HG03025 (cell line): ENCODE results near the gene CACNA1A.
"Not testable (repeated sequence)": the region's sequence is repeated elsewhere in the genome, so short reads cannot be mapped to it uniquely, and the experiment has no call there.

Experiments
- ATAC-seq: cut with Tn5 transposase; IDR thresholded peaks from one replicate; pipeline ENCODE4 v1.9.1; 2021; ENCODE audit warnings: mild to moderate bottlenecking, moderate library complexity; ENCODE audit not compliant: unreplicated experiment, low FRiP score

The CACNA1A gene

DNA sequence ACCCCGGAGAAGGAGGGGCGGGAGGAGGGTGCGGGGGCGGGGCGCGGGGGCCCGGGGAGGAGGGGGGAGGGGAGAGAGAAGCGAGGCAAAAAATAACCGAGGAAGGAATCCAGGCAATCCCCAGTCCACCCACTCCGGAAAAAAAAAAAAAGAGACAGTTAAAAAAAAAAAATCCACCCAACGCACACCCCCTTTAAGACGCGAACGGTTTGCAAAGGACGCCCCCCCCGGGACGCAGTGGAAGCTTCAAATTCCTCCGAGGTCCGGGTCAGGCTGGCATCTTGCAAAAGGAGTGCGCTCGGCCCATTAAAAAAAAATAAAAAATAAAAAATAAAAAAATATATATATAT lies at the start of gene CACNA1A:
CACNA1A (minus strand) TSS at position 9 of the 350 bp plus-strand sequence. CDS start 255 bp downstream, outside the sequence.
- ATAC-seq = no peak

DNA sequence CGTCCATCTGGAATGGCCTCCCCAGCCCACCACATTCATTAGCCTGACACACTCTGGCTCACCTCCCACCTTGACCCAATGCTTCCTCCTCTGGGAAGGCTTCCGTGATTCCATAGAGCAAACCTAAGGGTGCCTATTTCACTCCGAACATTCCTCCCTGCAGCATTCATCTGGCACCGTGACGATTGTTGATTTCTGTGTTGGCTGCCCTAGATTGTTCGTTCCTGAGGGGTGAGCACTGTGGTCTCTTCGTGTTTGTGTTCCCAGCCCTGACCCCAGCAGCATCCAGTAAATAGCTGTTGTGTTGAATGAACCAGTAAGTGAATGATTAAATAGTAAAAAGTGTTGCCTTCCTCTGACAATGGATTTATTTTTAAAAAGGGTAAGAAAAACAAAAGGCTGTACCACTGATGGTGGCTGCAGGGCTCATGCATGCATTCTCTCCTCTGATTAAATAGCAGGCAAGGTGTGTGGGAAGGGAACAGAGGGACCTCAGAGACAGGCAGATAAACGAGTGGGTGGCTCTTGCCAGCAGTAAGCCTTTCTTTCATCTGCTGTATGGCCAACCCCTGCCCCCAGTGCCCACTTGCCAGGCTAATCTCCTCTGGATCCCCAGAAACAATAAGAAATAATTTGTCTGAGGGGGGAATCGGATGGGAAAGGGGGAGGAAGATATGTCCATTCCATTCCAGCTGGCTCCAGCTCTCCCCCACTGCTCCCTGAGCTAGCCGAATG lies 48.4 kb upstream of the CACNA1A start:
- no peak for ATAC-seq

DNA sequence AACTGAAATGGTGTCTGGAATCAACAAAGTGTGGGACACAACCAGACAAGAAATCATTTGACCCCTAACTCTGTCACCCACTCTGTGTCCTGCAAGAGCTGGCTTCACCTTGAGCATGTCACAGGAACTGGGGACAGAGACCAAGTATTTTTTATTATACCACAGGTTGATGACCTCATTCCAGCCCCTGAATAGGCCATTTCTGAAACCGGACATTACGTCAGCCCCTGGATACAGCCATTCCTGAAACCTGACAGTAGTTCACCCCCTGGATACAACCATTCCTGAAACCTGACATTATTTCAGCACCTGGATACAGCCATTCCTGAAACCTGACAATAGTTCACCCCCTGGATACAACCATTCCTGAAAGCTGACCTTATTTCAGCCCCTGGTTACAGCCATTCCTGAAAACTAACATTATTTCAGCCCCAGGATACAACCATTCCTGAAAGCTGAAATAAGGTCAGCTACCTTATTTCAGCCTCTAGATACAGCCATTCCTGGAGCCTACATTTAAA lies 47.7 kb upstream of the CACNA1A start:
- no peak for ATAC-seq

DNA sequence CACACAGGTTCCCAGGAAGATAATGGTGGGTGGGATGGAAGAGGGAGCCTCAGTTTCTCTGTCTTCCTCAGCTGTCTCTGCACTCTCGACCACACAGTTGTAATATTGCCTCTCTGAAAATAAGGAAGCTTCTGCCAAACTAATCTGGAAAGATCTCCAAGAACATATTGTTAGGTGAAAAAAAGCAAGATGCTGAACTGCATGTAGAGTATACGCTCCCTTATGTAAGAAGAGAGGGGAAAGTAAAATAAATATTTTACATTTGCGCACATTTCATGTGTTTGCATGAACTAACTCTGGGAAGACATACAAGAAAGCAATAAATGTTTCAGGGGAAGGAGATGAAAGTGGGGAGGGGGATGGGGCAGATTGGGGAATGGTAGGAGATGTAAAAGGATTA lies 41.9 kb upstream of the CACNA1A start:
- ATAC-seq = no peak

DNA sequence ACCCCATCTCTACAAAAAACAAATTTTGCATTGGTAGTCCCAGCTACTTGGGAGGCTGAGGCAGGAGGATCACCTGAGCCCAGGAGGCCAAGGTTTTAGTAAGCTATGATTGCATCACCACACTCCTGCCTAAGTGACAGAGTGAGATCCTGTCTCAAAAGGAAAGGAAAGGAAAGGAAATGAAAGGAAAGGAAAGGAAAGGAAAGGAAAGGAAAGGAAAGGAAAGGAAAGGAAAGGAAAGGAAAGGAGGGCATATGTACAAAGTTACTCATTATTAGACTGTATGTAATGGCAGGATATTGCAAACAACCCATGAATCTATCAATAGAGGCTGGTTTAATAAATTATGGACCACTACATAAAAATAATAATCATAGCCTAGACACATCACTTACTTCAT lies 40.8 kb upstream of the CACNA1A start:
- ATAC-seq = no peak

DNA sequence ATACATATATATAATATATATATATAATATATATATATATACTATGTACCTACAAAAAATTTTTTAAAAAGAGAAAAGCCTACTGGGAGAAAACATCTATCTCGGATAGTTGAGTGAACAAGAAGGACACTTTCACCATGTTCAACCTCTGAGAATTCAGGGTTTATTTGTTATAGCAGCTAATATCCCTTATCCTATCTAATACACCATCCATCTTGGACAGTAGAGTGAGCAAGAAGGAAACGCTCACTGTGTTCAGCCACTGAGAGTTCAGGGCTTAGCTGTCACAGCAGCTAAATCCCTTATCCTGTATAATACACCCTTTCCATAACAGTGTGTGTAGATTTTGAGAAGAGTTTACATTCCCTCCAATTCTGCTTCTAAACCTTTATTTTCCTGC lies 38.1 kb upstream of the CACNA1A start:
- ATAC-seq = no peak

DNA sequence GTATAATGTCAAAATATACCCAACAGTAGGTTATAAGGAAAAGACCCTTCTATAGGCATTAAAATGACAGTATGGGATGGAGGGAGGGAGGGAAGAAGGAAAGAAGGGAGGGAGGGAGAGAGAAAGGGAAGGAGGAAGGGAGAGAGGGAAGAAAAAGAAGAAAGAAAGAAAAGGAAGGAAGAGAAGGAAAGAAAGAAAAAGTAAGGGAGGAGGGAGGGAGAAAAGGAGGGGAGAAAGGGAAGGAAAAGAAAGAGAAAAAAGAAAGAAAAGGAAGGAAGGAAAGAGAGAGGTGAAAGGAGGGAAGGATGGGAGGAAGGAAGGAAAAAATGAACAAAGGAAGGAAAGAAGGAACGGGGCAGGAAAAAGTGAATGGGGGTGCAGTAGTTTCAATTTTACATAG lies 35.3 kb upstream of the CACNA1A start:
- no peak for ATAC-seq

DNA sequence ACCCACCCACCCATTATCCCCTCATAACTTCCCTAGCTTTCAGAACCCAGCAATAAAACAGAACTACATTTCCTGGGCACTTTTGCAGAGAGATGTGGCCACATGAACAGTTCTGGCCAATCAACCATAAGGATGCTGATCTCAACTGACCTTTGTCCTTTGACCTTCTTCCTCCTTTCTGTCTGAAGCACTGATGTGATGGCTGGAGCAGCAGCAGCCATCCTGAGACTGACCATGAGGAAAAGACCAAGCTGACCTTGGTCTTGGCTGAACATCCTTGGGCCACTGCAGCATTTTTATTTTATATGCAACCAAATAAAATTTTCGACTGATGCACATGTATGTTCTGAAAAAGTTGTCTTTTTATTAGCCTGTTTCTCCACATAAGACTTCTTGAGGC lies 33.1 kb upstream of the CACNA1A start:
- no peak for ATAC-seq

DNA sequence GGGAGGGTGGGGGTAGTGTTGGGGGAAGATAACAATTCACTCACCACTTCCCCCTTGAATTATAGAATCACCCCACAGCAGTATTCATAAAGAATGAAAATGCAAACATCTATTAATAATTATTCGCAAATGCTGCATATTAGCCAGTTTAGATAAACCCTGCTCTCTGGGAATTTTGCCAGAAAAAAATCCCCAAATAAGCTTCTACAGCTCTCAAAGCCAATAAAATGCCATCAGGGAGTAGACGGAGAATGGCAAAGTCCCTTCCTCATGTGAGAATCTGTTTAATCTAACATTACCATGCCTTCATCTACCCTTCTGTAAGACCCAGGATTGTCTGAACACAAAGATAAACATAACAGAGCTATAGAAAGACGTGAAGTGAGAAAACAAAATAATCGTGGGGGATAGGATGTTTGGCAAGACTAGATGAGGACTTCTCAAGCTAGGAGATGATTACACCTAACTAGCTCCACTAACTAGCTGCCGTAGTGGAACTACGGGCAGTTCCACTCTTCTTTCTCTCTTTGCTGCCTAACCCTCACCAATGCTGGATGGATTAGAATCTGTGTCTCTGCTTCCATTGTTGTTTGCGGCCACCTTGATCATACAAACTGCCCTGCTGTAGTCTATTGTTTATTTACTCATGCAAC lies 32.4 kb upstream of the CACNA1A start:
- ATAC-seq = no peak

DNA sequence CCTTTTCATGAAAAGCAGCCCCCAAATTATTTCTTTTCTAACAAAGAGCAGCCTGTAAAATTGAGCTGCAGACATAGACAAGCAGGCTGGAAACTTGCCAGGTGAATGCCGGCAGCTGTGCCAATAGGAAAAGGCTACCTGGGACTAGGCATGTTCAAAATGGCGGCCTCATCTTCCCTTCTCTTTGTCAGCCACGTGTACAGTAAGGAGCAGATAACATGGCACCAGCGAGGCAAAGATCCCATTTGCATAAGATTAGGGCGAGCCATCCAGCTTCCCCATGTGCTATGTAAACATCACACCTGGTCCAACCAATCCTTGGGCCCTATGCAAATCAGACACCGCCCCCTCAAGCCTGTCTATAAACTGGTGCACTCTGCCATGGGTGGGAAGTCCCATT lies 31.2 kb upstream of the CACNA1A start:
- ATAC-seq = no peak

DNA sequence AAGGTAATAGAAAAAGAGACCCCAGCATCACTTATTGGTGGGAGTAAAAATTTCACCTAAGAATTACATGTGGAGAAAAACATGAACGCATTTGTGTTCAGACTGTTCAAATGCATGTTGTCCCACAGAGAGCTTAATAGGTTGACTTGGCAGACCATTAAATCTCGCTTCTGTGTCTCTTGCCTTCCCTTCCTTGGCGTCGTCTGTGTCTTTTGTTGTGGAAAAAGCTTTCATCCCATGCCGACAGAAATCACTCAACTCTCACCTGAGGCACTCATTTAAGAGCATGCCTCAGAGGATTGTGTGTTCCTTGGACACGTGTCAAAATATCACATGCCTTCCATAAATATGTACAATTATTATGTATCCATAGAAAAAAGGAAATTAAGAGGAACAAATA lies 24.4 kb upstream of the CACNA1A start:
- ATAC-seq = no peak

DNA sequence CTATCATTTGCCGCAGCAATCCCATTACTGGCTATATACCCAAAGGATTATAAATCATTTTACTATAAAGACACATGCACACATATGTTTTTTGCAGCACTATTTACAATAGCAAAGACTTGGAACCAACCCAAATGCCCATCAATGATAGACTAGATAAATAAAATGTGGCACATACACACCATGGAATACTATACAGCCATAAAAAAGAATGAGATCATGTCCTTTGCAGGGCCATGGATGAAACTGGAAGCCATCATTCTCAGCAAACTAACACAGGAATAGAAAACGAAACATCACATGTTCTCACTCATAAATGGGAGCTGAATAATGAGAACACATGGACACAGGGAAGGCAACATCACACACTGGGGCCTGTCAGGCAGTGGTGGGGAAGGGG lies 23.4 kb upstream of the CACNA1A start:
- ATAC-seq = not testable (repeated sequence)

DNA sequence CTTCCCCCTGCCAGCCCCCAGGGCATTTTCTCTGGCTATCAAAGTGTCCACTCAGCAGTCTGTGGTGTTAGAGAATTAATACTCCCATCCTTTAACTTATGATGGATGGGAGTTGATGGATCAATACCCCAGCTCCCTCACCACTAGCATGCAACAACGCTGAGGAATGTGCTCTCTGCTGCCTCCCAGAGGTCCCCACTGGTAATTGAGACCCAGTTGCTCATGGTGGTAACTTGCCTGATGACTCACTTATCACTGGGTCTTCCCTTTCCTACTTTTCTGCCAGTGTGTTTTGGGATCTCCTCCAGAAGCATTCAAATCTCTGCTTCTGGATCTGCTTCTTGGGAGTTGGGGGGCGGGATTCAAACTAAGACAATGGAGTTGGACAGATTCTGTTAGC lies 20.3 kb upstream of the CACNA1A start:
- ATAC-seq = no peak

DNA sequence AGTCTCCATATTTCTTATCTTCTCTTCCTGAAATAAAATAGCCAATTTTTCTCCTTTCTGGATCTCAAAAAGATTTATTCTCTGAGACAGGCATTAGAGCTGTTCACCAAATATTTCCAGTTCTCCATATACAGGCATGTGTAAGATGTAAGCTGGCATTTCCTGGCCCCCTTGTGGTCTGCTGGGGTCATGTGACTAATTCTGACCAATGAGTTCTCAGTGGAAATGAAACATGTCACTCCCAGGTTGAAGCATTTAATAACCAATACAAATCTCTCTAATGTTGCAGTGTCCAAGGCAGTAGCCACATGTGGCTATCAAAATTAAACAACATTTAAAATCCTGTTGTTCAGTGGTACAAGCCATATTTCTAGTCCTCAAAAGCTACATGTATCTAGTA lies 14.8 kb upstream of the CACNA1A start:
- ATAC-seq = no peak

DNA sequence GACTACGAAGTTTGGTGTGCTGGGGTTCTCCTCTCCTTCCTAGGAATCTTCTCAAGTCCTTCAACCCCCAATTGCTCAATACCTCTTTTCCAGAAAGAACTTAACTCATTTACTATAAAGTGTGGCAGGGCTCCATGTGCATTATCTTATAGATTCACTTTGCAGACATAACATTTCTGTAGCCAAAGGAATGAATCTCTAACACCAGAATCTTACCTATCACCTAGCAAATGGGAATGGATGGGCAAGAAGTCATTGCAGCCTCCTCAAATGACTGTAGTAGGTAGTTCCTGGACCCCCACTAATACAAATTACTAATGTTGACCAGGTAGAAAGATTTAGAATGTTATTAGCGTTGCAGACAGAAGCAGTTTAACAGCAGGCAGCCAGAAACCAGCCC lies 5.7 kb upstream of the CACNA1A start:
- no peak for ATAC-seq

DNA sequence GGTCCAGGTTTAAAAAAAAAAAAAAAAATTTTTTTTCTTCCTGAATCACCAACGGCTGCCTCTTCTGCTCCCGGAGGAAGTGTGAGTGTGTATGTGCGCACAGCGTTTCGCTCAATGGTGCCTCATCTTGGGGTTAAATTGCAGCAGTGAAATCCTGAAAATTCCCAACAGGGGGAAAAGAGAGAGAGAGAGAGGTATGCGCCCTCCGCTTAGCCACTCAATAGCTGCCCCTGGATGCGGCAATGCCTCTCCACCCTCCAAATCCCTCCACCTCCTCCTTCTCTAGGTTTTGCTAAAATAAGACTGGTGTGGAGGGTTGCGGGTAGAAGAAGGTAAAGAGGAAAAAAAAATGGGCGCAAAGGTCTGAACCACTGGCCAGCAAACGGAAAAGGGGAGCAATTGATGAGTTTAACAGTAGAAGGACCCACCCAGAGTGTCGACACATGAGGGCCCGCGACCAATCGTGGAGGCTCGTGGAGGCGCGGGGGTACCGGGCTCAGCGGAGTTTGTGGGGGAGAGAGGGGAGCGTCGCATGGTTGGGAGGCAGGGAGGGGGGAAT lies 853 bp upstream of the CACNA1A start:
- no peak for ATAC-seq

DNA sequence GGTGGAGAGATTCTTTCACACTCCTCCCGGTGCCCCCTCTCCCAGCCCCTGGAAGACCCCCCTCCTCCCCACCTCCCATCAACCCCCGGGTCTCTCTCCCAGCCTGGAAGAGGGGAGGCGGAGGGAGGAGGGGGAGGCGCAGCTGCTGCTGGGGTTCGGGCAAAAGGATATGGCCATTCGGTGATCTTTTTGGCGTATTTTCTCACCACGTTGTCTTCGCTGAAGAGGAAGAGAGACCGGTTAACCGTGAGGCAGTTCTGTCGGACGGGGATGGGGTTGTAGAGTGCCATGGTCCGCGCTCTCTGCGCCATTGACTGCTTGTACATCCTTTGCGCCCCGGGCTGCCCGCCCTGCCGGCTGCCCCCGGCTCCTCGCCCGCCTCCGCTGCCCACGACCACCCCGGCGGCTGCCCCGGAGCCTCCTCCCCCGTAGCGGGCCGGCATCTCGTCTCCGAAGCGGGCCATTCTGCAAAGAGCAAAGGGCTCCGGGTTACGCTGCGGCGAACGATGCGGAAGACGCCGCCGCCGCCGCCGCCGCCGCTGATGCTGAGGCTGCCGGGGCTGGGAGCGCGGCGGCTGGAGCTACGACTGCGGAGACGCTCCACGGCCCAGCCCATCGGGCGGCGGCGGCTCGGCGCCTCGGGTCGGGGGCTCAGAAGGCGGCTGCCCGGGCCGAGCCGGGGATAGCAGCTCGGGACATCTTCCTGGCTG lies 363 bp downstream of the CACNA1A start:
- no peak for ATAC-seq

DNA sequence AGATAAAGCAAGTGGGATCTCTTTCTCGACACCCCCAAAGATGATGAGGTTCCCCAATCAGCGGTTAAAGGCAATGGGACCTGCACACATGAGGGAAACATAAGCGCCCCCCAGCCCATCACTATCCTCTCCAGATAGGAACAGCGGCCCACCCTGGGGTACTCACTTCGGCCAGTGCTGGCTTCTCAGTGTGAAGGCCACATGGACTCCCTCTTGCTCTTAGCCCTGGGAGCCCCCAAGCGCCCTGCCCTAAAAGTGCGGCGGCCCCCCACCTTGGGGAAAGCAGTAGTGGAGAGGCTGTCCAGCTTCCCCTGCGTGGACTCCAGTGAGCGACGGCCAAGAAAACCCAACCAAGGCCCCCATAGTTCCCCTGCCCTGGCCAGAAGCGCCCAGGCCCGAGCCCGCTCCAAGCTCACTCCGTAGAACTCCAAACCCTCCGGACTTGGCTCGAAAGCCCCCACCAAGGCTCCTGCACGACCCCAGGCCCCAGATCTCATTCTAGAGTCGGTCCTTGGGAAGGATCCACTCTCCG lies 1.0 kb downstream of the CACNA1A start:
- ATAC-seq = no peak

DNA sequence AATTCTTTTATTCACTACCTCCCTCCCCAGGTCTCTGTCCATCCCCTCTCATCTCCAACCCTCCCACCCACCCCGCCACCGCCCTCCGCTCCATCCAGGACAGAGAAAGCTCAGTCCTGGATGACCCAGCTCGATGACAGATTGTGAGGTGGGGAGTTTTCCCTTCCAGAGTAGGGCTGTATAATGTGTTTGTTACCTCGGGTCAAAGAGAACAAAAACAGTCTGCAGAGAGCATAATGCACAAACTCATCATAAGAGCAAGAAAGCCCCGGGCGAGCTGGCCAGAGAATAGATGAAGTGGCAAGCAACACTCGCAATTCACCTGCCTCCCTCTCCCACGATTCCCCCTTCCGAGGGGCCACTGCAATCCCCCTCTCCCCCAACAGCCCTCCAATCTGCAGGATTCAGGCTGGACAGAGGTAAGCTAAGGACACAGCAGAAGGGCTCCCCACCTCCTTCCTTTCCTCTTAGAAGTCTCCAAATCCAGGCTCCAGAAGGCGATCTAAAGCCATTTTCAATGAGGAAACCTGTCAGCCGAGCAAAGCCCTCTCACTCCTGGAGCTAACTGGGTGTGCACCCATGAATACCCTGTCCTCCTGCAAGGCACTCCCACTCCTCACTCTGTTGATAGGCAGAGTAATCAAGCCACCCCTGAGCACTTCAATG lies 2.6 kb downstream of the CACNA1A start:
- ATAC-seq = no peak

DNA sequence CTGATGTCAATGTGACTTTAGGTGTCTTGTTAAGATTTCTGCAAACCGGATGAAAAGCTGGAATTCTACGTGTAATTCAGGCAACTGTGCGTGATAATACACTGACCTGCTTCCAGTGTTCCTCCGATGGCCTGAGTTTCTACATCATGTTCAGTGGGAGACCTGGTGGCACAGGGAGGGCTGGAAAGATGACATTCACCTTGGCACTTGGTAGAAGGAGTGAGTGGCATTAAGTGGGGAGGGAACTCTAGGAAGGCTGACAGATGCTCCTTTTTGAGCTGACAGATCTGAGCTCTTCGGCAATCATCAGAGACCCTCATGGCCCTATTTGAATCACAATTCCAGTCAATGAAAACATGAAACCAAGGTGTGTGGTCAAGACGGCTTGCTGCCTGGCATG lies 4.0 kb downstream of the CACNA1A start:
- no peak for ATAC-seq
